ENCODE measurements around the gene PPP1R14D.

Gene PPP1R14D

DNA sequence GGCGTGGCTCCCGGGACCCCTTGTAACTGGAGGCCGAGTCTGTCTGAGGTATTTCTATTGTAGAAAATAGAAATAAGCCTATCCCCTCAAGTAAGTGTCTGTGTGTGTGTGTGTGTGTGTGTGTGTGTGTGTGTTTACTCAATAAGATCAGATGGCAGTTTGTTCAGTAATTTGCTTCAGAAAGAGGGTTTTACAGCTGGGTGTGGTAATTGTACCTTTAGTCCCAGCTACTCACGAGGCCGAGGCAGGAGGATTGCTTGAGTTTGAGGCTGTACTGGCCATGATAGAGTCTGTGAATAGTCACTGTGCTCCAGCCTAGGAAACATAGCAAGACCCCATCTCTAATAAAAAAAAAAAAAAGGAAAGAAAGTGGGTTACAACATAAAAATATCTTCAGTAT lies 24.0 kb upstream of the PPP1R14D start:
- DNase-seq (ENCODE audit: low spot score) = no peak

DNA sequence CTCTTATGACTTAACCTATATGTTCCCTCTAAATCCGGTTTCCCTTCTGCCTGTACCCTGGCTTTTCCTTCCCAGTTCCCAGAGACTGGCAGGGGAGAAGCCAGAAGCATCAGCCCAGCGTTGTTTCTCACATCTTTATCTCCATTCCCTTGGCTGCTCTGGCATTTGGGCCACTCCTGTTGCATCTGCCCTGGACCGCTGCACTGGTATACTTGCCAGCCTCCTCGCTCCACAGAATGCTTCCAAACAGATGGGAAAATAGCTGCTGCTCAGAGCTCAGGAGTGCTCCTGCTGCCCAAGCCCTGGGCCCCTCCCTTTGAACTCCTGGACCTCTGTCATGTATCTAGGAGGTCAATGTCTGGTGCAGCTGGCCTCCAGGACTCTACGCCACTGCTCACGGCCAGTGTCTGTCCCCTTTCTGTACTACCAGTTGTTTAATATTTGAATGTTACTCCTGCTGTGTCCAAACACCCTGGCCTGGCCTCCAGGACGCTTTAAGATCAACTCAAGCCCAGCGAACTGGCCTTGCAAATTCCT lies 22.1 kb upstream of the PPP1R14D start:
- DNase-seq (ENCODE audit: low spot score) = no peak

DNA sequence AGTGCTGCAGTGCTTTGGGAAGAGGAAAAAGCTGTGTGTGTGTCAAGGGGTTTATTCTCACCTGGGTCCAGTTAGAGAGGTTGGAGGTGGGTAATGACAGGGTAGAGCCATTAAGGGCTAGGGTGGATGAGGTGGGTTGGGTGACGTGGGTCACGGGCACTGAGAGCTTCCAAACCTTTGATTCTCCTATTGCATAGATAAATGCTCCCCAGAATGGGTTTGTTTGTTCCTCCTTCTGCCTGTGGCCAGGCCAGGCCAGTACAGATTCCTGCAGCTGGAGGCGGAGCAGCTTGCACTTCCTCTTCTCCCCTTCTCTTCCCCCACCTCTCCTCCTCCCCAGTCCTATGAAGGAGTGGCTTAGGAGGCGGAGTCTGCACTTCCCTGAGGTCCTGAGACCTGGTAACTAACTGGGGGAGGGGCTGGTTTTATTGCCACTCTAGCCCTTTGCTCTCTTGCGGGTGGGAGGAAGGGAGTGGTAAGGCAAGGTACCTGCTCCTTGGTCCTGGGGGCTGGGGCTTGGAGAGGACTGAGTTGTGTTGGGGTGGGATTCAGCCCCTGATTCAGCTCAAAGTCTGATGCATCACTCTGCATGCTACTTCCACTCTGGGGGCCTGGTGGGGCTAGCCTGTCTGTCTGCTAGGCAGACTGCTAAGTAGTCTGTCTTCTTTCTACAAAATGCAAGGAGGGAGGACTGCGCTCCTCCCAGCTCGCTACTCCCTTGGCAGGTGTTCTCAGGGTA lies 18.9 kb upstream of the PPP1R14D start:
- DNase-seq (ENCODE audit: low spot score) = peak; percentile 72

DNA sequence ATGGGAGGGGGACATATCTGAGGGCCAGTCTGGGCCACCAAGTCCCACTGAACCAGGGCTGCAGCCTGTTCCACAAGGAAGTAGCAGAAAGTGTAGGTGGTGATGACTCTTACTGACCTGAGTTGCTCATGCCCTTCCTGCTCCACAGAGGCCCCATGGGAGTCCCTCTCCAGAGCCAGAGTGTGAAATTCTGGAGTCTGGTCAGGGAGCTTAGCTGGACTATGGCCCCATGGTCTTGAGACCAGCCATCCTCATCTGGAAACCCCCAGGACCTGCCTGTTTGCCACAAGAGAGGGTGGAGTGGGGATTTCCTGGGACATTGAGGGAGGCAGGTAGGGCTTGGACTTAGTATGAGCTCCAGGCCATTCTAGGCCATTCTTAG lies 18.3 kb upstream of the PPP1R14D start:
- DNase-seq (ENCODE audit: low spot score) = no peak

DNA sequence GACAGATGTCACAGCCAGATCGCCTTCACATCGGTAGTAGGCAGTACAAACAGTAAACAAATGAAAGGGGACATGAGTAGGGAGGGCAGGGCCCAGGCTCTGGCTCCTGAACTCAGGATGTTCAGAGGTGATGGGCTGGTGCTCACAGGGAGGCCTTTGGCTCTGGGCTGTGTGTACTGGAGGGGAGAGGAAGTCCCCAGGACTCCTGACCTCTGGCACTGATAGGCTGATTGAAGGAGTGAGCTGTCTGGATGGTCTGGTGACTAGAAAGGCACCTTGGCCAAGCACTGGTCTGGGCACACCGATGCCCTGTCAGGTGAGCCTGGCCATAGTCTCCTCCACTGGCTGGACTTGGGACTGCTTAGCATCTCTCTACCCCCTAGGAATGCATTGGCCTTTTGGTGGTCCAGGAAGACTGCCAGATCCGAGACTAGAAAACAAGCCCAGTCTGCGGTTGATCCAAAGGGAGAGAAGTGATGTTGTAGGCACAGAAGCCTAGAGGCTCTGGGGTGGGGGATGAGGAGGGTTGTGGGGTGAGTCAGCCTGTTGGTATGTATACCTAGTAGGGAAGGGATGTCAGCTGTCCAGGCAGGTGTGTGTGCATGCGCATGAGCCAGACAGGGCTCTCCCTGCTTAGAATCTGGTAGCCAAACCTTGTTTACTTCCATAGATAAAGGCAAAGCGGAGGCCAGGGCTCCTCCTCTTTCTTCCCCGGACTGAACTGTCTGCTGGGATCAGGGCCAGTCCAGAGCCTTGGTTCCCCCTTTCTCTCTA lies 17.2 kb upstream of the PPP1R14D start:
- DNase-seq (ENCODE audit: low spot score) = no peak

DNA sequence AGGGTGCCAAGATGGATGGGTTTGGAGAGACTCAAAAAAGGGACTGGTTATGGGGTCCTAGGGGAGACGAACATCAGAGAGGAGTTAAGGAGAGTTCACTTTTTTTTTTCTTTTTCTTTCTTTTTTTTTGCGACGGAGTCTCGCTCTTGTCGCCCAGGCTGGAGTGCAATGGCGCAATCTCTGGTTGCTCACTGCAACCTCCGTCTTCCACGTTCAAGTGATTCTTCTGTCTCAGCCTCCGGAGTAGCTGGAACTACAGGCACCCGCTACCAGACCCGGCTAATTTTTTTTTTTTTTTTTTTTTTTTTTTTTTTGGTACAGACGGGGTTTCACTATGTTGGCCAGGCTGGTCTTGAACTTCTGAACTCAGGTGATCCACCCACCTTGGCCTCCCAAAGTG lies 16.5 kb upstream of the PPP1R14D start:
- no peak for DNase-seq (ENCODE audit: low spot score)

DNA sequence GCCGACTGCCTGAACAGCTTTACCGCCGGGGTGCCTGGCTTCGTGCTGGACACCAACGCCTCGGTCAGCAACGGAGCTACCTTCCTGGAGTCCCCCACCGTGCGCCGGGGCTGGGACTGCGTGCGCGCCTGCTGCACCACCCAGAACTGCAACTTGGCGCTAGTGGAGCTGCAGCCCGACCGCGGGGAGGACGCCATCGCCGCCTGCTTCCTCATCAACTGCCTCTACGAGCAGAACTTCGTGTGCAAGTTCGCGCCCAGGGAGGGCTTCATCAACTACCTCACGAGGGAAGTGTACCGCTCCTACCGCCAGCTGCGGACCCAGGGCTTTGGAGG lies 16.2 kb upstream of the PPP1R14D start:
- DNase-seq (ENCODE audit: low spot score) = peak; percentile 67

DNA sequence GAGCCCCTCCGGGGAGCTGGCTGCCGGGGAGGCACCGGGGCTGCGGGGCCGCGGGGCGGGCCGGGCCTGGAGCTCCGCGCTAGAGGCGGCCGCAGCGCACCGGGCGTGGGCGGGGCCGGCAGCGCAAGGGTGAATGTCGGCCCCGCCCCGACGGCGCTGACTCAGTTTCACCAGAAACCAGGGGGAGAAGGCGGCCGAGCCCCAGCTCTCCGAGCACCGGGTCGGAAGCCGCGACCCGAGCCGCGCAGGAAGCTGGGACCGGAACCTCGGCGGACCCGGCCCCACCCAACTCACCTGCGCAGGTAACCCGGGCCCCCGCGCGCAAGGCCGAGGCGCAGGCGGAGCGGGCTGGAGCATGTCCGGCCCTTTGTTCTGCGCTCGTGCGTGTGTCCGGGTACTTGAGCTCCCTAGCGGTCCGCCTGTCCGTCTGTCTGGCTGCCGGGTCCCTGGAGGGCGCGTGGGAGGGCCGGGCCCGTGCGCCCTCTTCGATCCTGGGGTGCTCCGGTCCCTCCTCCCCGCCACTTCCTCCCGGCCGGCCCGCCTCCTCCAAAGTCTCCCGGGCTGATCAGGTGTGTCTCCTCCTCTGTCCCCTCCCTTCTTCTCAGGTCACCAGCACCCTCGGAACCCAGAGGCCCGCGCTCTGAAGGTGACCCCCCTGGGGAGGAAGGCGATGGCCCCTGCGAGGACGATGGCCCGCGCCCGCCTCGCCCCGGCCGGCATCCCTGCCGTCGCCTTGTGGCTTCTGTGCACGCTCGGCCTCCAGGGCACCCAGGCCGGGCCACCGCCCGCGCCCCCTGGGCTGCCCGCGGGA lies 15.6 kb upstream of the PPP1R14D start, which contains the start of gene SPINT1:
Gene SPINT1, plus strand, starts transcription at position 164 of the 811 bp plus-strand sequence. Its CDS starts 507 bp downstream, at position 671.
- DNase-seq (ENCODE audit: low spot score) = no peak

DNA sequence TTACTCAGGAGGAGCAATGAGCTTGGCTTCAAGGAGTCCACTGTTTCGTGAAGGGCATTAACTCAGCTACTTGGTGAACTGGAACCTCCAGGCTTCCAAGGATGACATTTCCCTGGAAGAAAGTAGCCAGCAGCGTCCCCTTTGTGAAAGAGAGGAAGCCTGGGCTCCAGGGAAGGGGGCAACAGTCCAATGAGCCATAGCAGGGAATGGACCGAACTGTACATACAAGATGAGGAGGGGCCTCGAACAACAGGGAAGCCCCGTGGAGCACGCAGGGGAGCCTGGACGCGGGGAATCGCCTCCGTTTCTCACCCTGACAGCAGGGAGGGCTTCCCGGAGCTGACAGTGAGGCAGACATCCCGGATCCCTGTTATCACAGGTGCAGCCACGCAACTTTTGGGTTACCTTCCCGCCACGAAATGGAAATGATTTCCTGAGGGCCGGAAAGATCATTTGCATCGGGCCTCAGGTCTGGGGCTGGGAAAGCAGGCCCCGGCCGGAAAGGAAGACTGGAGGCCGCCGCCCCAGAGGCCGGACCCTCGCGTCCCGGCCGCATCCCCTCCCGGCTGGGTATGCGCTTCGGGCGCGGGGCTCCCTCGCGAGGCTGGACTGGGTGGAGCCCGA lies 14.9 kb upstream of the PPP1R14D start:
- no peak for DNase-seq (ENCODE audit: low spot score)

DNA sequence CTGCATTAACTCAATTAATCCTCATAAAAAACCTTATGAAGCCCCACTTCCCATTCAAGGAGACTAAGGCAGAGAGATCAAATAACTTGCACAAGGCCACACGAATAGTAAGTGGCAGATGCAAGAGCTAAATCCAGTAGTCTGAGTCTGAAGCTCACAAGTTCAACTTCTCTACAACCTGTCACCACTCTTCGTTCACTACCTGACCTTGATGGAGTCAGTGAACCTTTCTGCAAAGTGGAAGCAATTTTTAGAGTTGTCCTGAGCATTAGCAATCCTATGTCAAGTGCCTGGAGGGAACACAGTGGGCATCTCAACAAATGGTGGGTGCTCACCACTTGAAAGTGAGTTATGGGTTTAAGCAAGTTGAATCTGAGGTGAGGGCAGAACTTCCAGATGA lies 13.2 kb upstream of the PPP1R14D start:
- no peak for DNase-seq (ENCODE audit: low spot score)

DNA sequence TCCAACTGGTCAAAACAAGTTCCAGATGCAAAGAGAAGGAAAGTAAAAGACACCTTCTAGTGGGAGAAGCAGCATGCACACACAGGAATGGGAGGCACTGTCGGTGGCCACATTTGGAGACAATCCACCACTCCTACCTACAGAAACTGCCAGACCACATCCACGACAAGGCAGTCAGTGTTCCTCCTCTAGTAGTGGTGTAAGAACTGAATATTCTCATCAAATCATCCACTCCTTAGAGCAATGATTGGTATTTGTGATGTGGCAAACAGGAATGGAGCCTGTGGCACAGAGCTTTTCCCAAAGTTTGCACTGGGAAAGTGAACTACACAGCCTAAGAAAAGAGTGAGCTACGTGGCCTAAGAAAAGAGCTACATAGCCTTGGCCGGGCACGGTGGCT lies 10.2 kb upstream of the PPP1R14D start:
- DNase-seq (ENCODE audit: low spot score) = no peak

DNA sequence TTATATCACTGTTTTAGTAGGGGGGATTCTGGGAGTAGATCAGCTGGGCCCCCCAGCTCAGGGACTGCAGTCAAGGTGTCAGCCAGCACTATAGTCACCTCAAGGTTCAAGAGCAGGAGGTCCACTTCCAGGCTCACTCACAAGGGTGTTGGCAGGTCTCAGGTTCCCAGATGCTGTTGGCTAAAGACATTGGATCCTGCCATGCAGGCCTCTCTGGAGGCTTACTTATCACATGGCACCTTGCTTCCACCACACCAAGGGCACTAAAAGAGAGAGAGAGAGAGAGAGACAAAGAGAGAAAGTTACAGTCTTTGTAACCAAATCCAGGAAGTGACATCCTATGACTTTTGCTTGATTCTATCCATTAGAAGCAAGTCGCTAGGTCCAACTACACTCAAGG lies 7.5 kb upstream of the PPP1R14D start:
- DNase-seq (ENCODE audit: low spot score) = no peak

DNA sequence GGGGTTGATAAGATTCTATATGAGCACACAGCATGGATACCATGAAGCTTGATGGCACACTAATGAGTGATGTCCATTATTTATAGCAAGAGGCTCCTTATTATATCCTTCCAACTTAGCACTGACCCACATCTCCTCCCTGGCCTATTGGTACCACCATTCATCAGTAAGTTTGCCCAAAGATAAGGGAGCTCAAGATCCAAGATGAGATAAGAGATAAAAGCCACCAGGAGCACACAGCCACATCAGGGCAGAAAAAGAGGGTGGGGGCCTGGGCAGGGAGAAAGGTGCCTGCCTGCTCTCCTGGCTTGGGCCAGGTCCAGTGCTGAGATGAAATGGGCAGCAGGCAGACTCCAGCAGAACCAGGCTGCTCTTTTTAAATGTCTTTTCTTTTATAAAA lies 4.4 kb upstream of the PPP1R14D start:
- no peak for DNase-seq (ENCODE audit: low spot score)

DNA sequence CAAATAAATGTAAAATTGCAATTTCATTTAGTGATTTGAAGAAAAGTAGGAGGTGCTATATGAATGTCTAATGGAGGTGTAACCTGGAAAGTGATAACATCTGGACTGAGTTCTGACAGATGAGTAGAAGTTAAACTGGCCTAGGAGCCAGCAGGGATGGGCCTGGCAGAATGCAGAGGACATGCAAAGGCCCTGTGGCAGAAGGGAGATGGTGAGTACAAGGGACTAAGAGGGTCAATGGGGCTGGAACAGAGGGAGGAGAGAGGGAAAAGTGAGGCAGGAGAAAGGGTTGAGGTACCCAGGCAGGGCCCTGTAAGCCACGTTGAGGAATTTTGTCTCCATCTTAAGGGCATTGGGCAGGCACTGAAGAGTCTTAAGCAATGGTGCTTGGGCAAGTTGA lies 3.4 kb upstream of the PPP1R14D start:
- no peak for DNase-seq (ENCODE audit: low spot score)

DNA sequence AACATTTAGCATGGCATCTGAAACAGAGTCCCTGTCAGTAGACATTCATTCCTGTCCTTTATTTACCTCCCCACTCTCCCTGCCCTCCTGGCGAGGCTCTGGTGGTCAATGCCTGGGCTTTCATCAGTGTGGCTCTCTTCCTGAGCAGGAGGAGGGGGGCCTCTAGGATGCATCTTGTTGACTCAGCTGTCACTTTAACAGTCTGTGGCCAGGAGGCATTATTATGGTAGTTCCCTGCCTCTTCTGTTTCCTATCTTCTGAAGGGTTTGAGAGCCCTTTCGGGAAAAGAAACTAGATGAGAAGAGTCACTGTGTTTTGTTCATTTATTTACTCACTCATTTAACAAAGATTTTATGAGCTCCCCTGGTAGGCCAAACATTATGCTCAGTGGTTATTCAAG lies 2.4 kb upstream of the PPP1R14D start:
- no peak for DNase-seq (ENCODE audit: low spot score)

DNA sequence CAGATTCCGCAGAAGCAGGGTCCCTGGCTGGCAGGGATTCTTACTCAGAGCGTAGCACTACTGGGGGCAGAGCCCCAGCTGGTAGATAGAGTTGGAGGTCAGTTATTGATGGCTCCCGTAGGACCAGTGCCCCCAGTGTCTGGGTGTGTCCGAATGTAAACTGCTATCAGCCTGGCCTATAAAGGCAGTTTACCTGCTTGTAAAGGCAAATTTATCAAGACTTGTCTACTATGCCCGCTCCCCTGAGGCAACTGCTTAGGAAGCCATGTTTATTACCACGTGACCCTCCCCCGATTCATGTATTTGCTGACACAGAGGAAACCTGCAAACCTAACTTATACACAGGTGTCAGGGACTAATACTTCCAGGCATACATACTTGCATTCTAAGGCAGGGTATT lies 607 bp upstream of the PPP1R14D start:
- no peak for DNase-seq (ENCODE audit: low spot score)

DNA sequence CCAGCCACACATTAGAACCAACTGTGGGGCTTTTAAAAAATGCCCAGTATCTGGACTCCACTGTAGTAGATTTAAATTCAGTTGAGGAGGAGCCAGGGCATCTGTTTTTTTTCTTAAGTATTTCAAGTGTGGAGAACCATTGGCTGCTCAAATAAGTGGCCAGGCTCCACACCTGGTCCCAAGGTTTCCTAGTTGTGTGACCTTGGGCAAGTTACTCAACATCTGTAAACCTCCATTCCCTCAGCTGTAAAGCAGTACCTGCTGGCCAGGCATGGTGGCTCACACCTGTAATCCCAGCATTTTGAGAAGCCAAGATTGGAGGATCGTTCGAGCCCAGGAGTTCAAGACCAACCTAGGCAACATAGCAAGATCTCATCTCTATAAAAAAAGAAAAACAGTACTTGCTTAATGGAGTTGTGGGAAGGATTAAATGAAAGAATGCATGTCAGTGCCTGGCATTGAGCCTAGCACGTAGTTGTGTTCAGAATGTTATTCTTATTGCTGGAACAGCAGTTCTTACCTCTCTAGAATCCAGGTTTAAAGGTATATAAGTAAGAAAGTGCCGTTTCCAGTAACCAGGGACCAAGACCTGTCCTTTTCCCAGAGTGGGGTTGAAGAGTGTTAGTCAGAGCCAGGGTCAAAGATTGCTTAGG lies 2.0 kb downstream of the PPP1R14D start:
- no peak for DNase-seq (ENCODE audit: low spot score)

DNA sequence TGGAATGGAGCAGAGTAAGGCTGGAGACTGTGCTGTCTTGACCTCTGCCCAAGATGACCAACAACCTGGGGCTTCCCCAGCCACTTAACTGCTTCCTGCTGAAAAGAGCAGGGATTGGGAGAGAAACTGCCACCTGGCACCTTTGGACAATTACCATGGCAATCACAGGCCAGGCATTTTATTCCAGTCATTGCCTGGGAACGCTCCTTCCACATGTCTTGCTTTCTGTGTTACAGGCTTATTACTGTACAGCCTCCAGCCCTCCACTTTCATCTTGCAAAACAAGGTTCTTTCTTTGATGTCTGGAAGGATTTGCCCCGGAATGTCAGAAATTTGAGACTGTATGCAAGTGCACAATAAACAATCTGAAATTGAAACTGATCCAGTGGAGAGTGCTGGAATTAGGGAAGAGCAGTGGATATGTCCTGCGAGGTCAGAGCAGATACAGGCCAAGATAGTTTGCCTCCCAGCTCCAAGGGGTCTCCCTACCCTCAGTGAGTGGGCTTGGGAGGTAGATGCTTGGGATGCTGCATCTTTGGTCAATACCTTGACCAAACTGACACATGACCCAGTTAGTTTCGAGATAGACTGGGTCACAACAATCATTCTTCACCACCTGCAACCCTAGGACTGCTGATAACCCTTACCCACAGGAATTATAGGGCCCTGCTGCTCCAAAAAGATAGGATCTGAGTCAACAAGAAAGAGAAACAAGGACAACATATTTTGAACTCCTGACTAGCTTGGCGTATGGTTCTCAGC lies 2.7 kb downstream of the PPP1R14D start:
- no peak for DNase-seq (ENCODE audit: low spot score)

DNA sequence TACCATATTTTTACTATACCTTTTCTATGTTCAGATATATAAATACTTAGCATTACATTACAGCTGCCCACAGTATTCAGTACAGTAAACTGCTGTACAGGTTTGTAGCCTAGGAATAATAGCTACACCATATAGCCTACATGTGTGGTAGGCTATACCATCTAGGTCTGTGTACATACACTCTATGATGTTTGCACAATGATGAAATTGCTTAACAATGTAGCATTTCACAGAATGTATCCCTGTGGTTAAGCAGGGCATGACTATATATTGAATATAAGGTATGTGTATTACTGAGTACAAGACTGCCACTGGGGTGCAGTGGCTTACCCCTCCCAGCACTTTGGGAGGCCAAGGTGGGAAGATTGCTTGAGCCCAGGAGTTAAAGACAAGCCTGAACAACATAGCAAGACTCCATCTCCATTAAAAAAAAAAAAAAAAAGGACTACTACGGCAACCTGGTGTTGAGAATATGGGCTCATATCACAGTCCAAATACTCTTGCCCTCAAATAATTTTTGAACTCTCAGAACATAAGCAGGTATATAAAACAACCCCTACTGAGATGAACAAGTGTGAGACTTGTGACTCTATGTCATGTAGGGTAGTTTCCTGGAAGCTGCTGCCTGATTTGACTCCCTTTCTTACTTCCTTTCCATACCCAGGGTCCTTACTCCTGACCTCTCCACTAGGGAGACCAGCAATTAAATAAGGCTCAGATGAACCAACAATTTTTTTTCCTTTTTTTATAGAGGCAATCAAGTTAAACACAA lies 4.8 kb downstream of the PPP1R14D start:
- DNase-seq (ENCODE audit: low spot score) = no peak

DNA sequence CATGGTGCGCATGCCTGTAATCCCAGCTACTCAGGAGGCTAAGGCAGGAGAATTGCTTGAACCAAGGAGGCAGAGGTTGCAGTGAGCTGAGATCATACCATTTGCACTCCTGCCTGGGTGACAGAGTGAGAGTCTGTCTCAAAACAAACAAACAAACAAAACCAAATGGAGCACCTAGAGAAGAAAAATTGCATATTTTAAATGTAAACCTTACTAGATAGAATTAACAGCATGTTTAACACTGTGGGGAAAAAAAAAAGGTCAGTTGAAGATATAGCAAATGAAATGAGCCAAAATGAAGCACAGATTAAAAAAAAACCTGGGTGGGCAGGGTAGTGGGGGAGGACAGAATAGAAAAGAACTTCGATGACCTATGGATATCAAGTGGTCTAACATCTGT lies 7.3 kb downstream of the PPP1R14D start:
- DNase-seq (ENCODE audit: low spot score) = no peak
